ENCODE data around the gene ZFYVE27. TPM values are rescaled to one million over a fixed set of nuclear protein-coding genes. Genes with fewer than 3 reads are reported as not detected.

The ZFYVE27 gene
- total and polyA plus RNA-seq, 10 of the 15 experiments (the other 5 are each of a cell fraction or from before 2014, with no cell fraction given), result 1.1 to 28.9 (median 21.4) TPM

DNA sequence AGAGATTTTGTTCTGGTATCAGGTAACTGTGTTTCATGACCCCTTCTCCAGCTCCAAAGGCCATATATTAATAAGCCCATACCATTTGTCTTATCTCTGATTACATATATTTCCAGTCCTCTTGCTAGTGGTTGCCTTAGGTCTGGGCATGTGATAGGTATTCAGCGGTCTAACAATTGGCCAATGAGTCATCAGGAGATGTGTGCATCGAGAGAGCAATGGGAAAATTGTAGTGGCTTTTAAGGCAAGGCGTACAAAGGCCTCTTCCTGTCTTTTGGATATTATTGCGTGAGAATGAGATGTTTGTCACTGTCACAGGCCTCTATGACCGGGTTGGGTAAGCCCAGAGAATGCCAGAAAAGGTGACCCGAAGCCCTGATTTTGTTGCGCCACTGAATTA is 73.5 kb downstream of the ZFYVE27 start:
- no peak for FAIRE-seq
- CTCF ChIA-PET, result interaction anchor here (0.7 kb wide), 1 partner anchor 83 kb away, joined by 3 read pairs; no protein-coding TSS in a partner anchor

More for the DNA sequence above, 73.5 kb downstream of the ZFYVE27 start:
- intact Hi-C loops (cut with micrococcal nuclease; ENCODE audit: unreplicated experiment) (no loop called here), in situ Hi-C loops (cut with MboI) (no loop called here)
- no peak for ATAC-seq
- SMC1A ChIA-PET (ENCODE audit: uncharacterized antibody, unreplicated experiment), result no interaction called here
- RAD21 ChIA-PET (ENCODE audit: unreplicated experiment), result no interaction called here
- H3K36me3 ChIP-seq (ENCODE audit: control insufficient read depth in 2 of 2, insufficient read depth in 2 of 2, low read length in 1 of 2), result no peaks in the 10 kb centered on the region
- no peaks in the 10 kb centered on the region for H4K20me1 ChIP-seq (ENCODE audit: control insufficient read depth, insufficient read depth)
- TF ChIP-seq FOS (IDR thresholded peaks at IDR 0.05; ENCODE audit: borderline replicate concordance, extremely low read depth, insufficient read length), result no peak
- TF ChIP-seq E2F8 (IDR thresholded peaks at IDR 0.05; ENCODE audit: low read depth, partially characterized antibody), result no peak
- no peak for TF ChIP-seq CBFB (IDR thresholded peaks at IDR 0.05; ENCODE audit: low read depth)
- no peak for TF ChIP-seq TBL1XR1 (IDR thresholded peaks at IDR 0.05; ENCODE audit: low read depth, low read length)
- no peak for TF ChIP-seq ZNF207 (IDR thresholded peaks at IDR 0.05; ENCODE audit: borderline replicate concordance)
- TF ChIP-seq, protein P1, sequence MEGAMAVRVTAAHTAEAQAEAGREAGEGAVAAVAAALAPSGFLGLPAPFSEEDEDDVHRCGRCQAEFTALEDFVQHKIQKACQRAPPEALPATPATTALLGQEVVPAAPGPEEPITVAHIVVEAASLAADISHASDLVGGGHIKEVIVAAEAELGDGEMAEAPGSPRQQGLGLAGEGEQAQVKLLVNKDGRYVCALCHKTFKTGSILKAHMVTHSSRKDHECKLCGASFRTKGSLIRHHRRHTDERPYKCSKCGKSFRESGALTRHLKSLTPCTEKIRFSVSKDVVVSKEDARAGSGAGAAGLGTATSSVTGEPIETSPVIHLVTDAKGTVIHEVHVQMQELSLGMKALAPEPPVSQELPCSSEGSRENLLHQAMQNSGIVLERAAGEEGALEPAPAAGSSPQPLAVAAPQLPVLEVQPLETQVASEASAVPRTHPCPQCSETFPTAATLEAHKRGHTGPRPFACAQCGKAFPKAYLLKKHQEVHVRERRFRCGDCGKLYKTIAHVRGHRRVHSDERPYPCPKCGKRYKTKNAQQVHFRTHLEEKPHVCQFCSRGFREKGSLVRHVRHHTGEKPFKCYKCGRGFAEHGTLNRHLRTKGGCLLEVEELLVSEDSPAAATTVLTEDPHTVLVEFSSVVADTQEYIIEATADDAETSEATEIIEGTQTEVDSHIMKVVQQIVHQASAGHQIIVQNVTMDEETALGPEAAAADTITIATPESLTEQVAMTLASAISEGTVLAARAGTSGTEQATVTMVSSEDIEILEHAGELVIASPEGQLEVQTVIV (IDR thresholded peaks at IDR 0.05; ENCODE audit: borderline replicate concordance, partially characterized antibody), result no peak
- TF ChIP-seq KLF5 (IDR thresholded peaks at IDR 0.05; ENCODE audit: partially characterized antibody), result no peak
- no peak for TF ChIP-seq KAT2A (conservative IDR thresholded peaks at IDR 0.05; ENCODE audit: control insufficient read depth, low read depth, low read length)
- TF ChIP-seq ZBTB33 (IDR thresholded peaks at IDR 0.05), result no peak
- no peak overlapping the region for H2AFZ ChIP-seq (ENCODE audit: control insufficient read depth, low read depth, low read length)
- no peaks in the 10 kb centered on the region for H3K4me1 ChIP-seq (ENCODE audit: control insufficient read depth, insufficient read depth, low read length)
- no peak overlapping the region for H3K27ac ChIP-seq (ENCODE audit: control insufficient read depth, insufficient read depth)
- no peak overlapping the region for H3K4me3 ChIP-seq
- peaks cover 2 to 3% of the 10 kb centered on the region in 2 experiments for H3K27me3 ChIP-seq (replicated peaks in 1 of 2; ENCODE audit: control insufficient read depth in 2 of 2, insufficient read depth in 2 of 2, low read length in 1 of 2)
- POLR2A ChIA-PET, result no interaction called here
- WGBS (ENCODE audit: insufficient coverage, insufficient replicate concordance, low lambda C conversion rate, missing lambda C conversion rate), result 31% methylated on average over 7 of the region's 7 CpGs
- no peaks in the 10 kb centered on the region for H3K79me2 ChIP-seq (ENCODE audit: control insufficient read depth, insufficient read depth, low read length)
- no peak overlapping the region for H3K9ac ChIP-seq (ENCODE audit: control insufficient read depth, insufficient read depth, low read length)
- no peaks in the 10 kb centered on the region for H3K9me3 ChIP-seq (replicated peaks; ENCODE audit: control insufficient read depth, insufficient read depth, low read length)
- BruUV-seq (replicated peaks), result no TSS peak
- no peak for DNase-seq (ENCODE audit: low read depth, low spot score)
- no peak overlapping the region for H3K4me2 ChIP-seq (ENCODE audit: control insufficient read depth, insufficient read depth)
